ENCODE results near the gene CTIF. TPM values are rescaled to one million over a fixed set of nuclear protein-coding genes. Genes with fewer than 3 reads are reported as not detected.

CTIF gene
- total and polyA plus RNA-seq, 4 donors: 12.2 to 45.7 (median 32.6) TPM

GRCh38 chr18:48617844-48618497, 79.1 kb downstream of the CTIF start:
- ATAC-seq (ENCODE audit: insufficient read depth, low FRiP score) (no peak), DNase-seq (no peak)
- Histone ChIP-seq H3K9me3 (ENCODE audit: control insufficient read depth in 4 of 4, insufficient read depth in 3 of 4, low read length in 3 of 4) (no peaks in the 10 kb centered on the region), H3K4me3 (no peak overlapping the region), H3K4me1 (ENCODE audit: control insufficient read depth in 5 of 5, insufficient read depth in 5 of 5, low read length in 5 of 5) (peaks cover 0 to 29% (median 7%) of the 10 kb centered on the region in 5 donors), H3K27me3 (ENCODE audit: control insufficient read depth in 3 of 3, insufficient read depth in 3 of 3, low read length in 2 of 3) (no peaks in the 10 kb centered on the region), H3K9ac (ENCODE audit: insufficient read depth in 1 of 2, low read length in 2 of 2) (no peak overlapping the region), H3K36me3 (ENCODE audit: control insufficient read depth in 4 of 4, insufficient read depth in 4 of 4, low read length in 4 of 4) (peaks cover 5 to 8% (median 7%) of the 10 kb centered on the region in 4 donors), H3K27ac (ENCODE audit: low read depth in 1 of 2, low read length in 1 of 2) (no peak overlapping the region)
- TF ChIP-seq CTCF (IDR thresholded peaks at IDR 0.05; ENCODE audit: control extremely low read depth, extremely low read depth): no peak
- WGBS, 2 donors: 82 to 89% methylated on average over 9 of the region's 9 CpGs

- H3K9me3 ChIP-seq (ENCODE audit: control insufficient read depth in 4 of 4, insufficient read depth in 3 of 4, low read length in 3 of 4): no peaks in the 10 kb centered on the region
- H3K9ac ChIP-seq (ENCODE audit: insufficient read depth in 1 of 2, low read length in 2 of 2): no peak overlapping the region
- no peak overlapping the region for H3K4me3 ChIP-seq
- peaks cover 5 to 8% (median 8%) of the 10 kb centered on the region in 4 donors for H3K36me3 ChIP-seq (ENCODE audit: control insufficient read depth in 4 of 4, insufficient read depth in 4 of 4, low read length in 4 of 4)
- ATAC-seq (ENCODE audit: insufficient read depth, low FRiP score) (no peak), DNase-seq (no peak)
- H3K27ac ChIP-seq (ENCODE audit: low read depth in 1 of 2, low read length in 1 of 2): no peak overlapping the region
- peaks cover 0 to 18% (median 7%) of the 10 kb centered on the region in 5 donors for H3K4me1 ChIP-seq (ENCODE audit: control insufficient read depth in 5 of 5, insufficient read depth in 5 of 5, low read length in 5 of 5)
- no peaks in the 10 kb centered on the region for H3K27me3 ChIP-seq (ENCODE audit: control insufficient read depth in 3 of 3, insufficient read depth in 3 of 3, low read length in 2 of 3)
- TF ChIP-seq CTCF (IDR thresholded peaks at IDR 0.05; ENCODE audit: control extremely low read depth, extremely low read depth): no peak
- 87 to 93% methylated on average over 3 of the region's 3 CpGs for WGBS, 2 donors
Observed at GRCh38 chr18:48619016-48619415, 80.2 kb downstream of the CTIF start.

- Histone ChIP-seq H3K27me3 (ENCODE audit: control insufficient read depth in 3 of 3, insufficient read depth in 3 of 3, low read length in 2 of 3) (no peaks in the 10 kb centered on the region), H3K27ac (ENCODE audit: low read depth in 1 of 2, low read length in 1 of 2) (no peak overlapping the region), H3K4me3 (no peak overlapping the region), H3K4me1 (ENCODE audit: control insufficient read depth in 5 of 5, insufficient read depth in 5 of 5, low read length in 5 of 5) (peaks cover 0 to 15% (median 7%) of the 10 kb centered on the region in 5 donors), H3K9ac (ENCODE audit: insufficient read depth in 1 of 2, low read length in 2 of 2) (no peak overlapping the region), H3K36me3 (ENCODE audit: control insufficient read depth in 4 of 4, insufficient read depth in 4 of 4, low read length in 4 of 4) (peaks cover 5 to 8% (median 8%) of the 10 kb centered on the region in 4 donors), H3K9me3 (ENCODE audit: control insufficient read depth in 4 of 4, insufficient read depth in 3 of 4, low read length in 3 of 4) (no peaks in the 10 kb centered on the region)
- DNase-seq (no peak), ATAC-seq (ENCODE audit: insufficient read depth, low FRiP score) (no peak)
- no peak for TF ChIP-seq CTCF (IDR thresholded peaks at IDR 0.05; ENCODE audit: control extremely low read depth, extremely low read depth)
- 95 to 99% methylated on average over 16 of the region's 16 CpGs for whole genome bisulfite sequencing, 2 donors
Observed at GRCh38 chr18:48619501-48619900, 80.7 kb downstream of the CTIF start.
